Measurements from ENCODE around the gene OSBP2.

DNA sequence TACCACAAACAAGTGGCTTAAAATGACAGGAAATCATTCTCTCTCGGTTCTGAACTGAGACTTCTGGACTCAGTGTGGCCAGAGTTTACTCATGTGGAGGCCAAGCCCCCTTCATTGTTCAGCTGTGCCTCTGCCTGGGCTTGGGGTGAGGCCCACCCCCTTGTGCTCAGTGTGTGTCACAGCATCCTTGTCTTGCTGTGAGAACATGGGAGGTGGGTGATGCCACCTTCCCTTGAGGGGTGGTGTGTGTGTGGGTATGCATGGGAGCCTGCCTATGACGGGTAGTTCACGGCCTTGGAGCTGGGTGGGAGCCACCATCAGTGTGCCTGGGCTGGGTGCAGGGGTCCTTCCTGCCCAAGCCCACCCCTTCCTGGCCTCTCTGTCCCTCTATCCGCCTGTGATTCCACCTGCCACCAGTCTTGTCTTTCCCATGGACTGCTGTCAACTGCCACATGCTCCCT, 172.2 kb downstream of the OSBP2 start:
- TF ChIP-seq, protein P1, sequence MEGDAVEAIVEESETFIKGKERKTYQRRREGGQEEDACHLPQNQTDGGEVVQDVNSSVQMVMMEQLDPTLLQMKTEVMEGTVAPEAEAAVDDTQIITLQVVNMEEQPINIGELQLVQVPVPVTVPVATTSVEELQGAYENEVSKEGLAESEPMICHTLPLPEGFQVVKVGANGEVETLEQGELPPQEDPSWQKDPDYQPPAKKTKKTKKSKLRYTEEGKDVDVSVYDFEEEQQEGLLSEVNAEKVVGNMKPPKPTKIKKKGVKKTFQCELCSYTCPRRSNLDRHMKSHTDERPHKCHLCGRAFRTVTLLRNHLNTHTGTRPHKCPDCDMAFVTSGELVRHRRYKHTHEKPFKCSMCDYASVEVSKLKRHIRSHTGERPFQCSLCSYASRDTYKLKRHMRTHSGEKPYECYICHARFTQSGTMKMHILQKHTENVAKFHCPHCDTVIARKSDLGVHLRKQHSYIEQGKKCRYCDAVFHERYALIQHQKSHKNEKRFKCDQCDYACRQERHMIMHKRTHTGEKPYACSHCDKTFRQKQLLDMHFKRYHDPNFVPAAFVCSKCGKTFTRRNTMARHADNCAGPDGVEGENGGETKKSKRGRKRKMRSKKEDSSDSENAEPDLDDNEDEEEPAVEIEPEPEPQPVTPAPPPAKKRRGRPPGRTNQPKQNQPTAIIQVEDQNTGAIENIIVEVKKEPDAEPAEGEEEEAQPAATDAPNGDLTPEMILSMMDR (conservative IDR thresholded peaks at IDR 0.05) = no peak
- no peak for TF ChIP-seq EZH2 (IDR thresholded peaks at IDR 0.05; ENCODE audit: low read depth)

Data from PC-9 (cell line).